GM20000 (cell line): ENCODE data around the gene NBAS.
A peak's percentile ranks its signal among the peaks of the same experiment; 100 is the strongest.

Experiments
- DNase-seq: peaks from one replicate; pipeline ENCODE4 v3.0.0; 2012; ENCODE audit warnings: low spot score
- CTCF ChIP-seq: IDR thresholded peaks from 2 replicates; pipeline ENCODE4 v1.5.1; 2012; ENCODE audit warnings: mild to moderate bottlenecking, control low read depth; ENCODE audit errors: extremely low read depth, missing control alignments

Gene NBAS

DNA sequence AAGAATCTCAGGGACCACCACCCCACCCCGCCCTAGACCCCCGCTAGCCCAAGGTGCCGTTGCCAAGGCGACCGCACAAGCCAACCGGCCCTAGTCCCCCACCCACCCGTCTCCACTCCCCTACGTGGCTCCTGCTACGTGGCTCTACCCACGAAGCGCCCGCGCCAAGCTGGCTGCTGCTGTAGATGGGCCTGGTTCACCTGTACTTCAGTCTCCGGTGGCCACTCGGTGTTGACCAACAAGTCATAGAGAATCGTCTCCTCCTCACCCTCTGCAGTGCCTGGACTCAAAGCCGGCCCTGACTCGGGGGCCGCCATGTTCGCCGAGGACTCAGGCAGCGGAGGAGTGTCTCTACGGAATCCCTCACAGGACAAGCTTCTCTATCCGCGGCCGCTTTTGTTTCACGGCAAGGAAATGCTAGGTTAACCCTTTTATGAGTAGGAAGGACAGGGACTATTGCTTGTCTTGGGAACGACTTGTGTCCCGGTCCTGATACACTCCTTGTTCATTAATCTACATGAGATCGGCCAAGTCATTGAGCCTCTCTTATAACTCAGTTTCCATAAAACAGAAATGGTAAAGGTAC lies at the start of gene NBAS:
Gene NBAS (minus strand): TSS at position 347 of the 586 bp plus-strand sequence. CDS start 30 bp downstream, at position 317.
- DNase-seq = peak; percentile 81
- TF ChIP-seq CTCF = no peak

GRCh38 chr2:15610430-15610952 lies 49.4 kb upstream of the NBAS start:
- DNase-seq = no peak
- TF ChIP-seq CTCF = no peak

GRCh38 chr2:15609341-15610042 lies 48.4 kb upstream of the NBAS start:
- no peak for TF ChIP-seq CTCF
- DNase-seq = no peak

- DNase-seq = no peak
- no peak for TF ChIP-seq CTCF
Observed at GRCh38 chr2:15608392-15608761, 47.2 kb upstream of the NBAS start.

DNA sequence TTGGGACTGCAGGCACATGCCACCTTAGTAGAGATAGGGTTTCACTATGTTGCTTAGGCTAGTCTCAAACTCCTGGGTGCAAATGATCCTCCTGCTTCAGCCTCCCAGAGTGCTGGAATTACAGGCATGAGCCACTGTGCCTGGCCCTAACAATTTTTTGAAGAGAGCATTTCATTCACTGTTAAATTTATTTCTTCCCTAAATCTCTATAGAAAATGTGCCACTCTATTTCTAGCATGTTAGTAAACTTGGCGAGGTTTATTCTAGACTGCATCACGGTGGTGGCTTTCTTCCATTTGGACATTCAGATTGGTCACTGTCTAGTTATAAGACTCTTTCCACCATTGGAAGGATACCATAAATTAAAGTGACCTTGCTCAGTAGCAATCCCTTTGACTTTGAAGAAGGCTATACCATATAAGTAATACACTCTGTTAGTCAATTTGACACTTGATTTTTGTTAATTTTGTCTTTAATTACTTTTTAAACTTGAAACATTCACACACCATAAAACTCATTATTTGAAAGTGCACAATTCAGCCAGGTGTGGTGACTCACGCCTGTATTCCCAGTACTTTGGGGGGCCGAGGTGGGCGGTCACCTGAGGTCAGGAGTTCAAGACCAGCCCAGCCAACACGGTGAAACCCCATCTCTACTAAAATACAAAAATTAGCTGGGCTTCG lies 46.7 kb upstream of the NBAS start:
- no peak for TF ChIP-seq CTCF
- DNase-seq = no peak

DNA sequence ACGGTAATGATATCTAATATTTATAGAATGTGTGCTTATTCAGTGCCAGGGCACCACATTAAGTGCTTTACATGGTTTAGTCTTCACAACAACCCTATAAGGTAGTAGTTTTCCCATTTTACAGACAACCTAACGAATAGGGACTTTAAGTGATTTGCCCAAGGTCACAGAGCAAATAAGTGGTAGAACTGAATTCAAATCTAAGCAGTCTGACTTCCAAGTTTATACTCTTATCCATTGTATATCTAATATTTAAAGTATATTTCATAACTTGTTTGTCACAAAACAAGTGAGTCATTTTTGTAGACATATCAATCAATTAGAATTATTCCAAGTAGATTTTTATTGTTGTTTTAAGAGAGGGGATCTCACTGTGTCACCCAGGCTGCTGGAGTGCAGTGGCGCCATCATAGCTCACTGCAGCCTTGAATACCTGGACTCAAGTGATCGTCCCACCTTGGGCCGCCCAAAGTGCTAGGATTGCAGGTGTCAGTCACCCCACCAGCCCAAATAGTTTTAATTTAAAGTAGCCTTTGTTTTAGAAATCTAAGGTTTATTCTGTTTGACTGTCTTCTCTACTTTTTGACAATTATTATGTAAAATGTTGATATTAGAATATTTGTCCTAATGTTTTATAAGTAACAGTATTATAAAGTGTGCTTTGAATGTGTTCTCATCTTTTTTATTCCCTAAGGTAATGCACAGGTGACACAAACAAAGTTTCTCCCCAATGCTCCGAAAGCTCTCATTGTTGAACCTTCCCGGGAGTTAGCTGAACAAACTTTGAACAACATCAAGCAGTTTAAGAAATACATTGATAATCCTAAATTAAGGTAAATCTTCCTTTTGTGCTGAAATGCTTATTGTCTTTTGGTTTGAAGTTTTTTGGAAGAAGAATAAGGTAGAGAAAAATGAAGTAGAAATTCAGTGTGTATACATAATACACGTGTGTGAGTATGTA lies 45.6 kb upstream of the NBAS start:
- no peak for TF ChIP-seq CTCF
- no peak for DNase-seq
